ENCODE data around the gene CD37.
"Not testable (repeated sequence)": the region's sequence is repeated elsewhere in the genome, so short reads cannot be mapped to it uniquely, and the experiment has no call there.

Gene CD37

GRCh38 chr19:49331187-49331586 lies 4.0 kb upstream of the CD37 start:
- not testable (repeated sequence) for DNase-seq

- DNase-seq, result peak; percentile 32
These were observed 3.6 kb upstream of the CD37 start for GRCh38 chr19:49331616-49332055.

GRCh38 chr19:49332691-49333417 lies 2.4 kb upstream of the CD37 start:
- not testable (repeated sequence) for DNase-seq

GRCh38 chr19:49333418-49333805 lies 1.8 kb upstream of the CD37 start:
- DNase-seq, result no peak

- no peak for DNase-seq
These were observed 1.4 kb upstream of the CD37 start for GRCh38 chr19:49333811-49334288.

GRCh38 chr19:49335784-49336481 lies 727 bp downstream of the CD37 start:
- no peak for DNase-seq

GRCh38 chr19:49336482-49337266 lies 1.5 kb downstream of the CD37 start:
- DNase-seq, result no peak

- no peak for DNase-seq
These were observed 2.2 kb downstream of the CD37 start for GRCh38 chr19:49337267-49338022.

- DNase-seq, result no peak
These were observed 2.9 kb downstream of the CD37 start for GRCh38 chr19:49338023-49338677.

GRCh38 chr19:49338691-49339300 lies 3.6 kb downstream of the CD37 start:
- no peak for DNase-seq

GRCh38 chr19:49339301-49340068 lies 4.3 kb downstream of the CD37 start:
- no peak for DNase-seq

- DNase-seq, result no peak
These were observed 5.1 kb downstream of the CD37 start for GRCh38 chr19:49340069-49340864.

- DNase-seq, result no peak
These were observed 5.9 kb downstream of the CD37 start for GRCh38 chr19:49340865-49341718.

GRCh38 chr19:49342291-49342721 lies 7.1 kb downstream of the CD37 start:
- no peak for DNase-seq

- no peak for DNase-seq
These were observed 7.9 kb downstream of the CD37 start for GRCh38 chr19:49343123-49343522.

GRCh38 chr19:49344505-49345423 lies 9.6 kb downstream of the CD37 start:
- DNase-seq, result no peak

- no peak for DNase-seq
These were observed 12.0 kb downstream of the CD37 start for GRCh38 chr19:49347191-49347590.

GRCh38 chr19:49347835-49348234 lies 12.6 kb downstream of the CD37 start:
- DNase-seq, result peak; percentile 57

Data from HCEC 1CT (cell line).